GM19240 (cell line): ENCODE results near the gene HNRNPCL4.
"Not testable (repeated sequence)": the region's sequence is repeated elsewhere in the genome, so short reads cannot be mapped to it uniquely, and the experiment has no call there.

Source experiments
- DNase-seq: peaks from one replicate; pipeline ENCODE4 v3.0.0; 2011; ENCODE audit warnings: low spot score; ENCODE audit not compliant: insufficient read length

Gene HNRNPCL4

DNA sequence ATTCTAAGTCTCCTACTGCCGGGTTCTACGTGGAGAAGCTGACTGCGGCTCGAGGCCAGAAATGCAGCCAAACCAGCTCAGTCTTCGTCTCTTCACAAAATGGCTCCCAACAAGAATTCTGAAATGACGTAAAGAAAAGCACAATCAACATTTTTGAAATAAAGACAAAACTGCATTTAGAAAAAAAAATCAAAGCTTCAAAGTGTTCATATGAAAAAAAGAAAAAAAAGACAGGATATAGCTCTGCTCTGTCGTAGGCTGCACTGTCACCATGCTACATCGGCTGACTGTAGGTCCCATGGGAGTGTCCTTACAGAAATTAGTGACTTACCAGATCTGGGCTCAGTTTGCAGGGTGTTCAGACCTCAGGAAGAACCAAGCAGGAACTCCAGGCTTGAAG is at the start of gene HNRNPCL4:
Gene HNRNPCL4, minus strand, starts transcription at position 101 of the 400 bp plus-strand sequence. CDS start 164 bp downstream, outside the sequence.
- DNase-seq, result not testable (repeated sequence)

DNA sequence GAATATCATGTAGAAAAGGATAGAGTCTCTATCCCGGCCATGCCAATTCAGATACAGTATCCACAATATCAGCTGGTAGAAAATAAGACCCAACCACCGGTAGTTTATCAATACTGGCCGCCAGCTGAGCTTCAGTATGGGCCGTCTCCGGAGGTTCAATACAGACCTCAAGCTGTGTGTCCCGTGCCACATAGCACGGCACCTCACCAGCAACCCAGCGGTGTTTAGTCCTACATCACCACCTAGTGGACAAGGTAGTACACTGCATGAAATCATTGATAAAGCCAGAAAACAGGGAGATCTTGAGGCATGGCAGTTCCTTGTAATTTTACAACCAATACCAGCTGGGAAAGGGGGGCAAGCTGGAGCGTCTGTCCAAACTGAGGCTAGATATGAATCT is 43.3 kb upstream of the HNRNPCL4 start:
- not testable (repeated sequence) for DNase-seq

DNA sequence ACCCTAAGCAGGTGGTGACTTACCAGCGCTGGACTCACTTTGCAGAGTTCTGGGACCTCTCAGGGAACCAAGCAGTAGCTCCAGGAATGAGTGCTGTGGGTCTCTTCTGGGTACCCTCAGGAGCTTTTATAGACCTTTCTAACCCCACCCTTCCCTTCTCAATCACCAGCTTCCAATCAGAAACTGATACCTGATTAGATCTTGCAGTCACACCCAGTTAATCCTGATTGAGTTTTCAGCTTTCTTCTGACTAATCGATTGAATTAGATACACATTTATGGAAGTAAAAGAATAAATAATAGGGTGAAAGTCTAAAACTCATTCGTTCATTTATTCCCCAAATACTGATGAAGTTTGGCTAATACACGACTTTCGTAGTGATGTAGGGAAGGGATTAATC is 35.9 kb upstream of the HNRNPCL4 start, which contains the start of gene PRAMEF13:
Gene PRAMEF13, minus strand, starts transcription at position 101 of the 400 bp plus-strand sequence. CDS start 1,820 bp downstream, outside the sequence.
- not testable (repeated sequence) for DNase-seq

DNA sequence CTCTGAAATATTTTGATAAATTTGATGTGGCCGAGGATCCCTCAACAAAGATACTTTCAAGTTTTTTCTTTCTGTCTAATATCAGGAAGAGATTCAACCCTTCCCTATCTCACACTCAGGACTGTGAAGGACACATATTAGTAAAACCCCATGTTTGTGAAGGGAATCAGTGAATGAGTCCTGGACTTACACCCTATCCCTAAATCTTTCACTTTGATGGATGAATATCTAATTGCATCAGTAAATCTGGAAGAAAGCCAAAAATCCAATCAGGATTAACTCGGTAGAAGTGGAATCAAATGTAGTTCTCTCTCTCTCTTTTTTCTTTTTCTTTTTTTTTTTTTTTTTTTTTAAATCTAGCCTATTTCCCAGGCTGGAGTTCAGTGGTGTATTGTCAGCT is 6.1 kb upstream of the HNRNPCL4 start, which contains the start of gene PRAMEF9:
Gene PRAMEF9, plus strand, starts transcription at position 301 of the 400 bp plus-strand sequence. CDS start 3,433 bp downstream, outside the sequence.
- not testable (repeated sequence) for DNase-seq

DNA sequence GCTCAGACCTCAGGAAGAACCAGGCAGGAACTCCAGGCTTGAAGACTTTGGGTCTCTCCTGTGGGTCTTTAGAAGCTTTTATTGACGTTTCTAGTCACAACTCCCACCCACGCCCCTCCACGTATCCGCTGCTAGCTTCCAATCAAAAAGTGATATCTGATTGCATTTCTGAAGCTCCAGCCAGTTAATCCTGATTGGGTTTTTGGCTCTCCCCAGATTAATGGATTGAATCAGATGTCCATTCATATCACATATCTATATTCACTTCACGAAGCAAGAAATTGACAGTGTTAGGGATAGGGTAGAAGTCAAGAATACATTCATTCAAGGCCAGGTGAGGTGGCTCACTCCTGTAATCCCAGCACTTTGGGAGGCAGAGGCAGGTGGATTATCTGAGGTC is 9.5 kb downstream of the HNRNPCL4 start, which contains the start of gene PRAMEF26:
Gene PRAMEF26, minus strand, starts transcription at position 101 of the 400 bp plus-strand sequence. CDS start 2,914 bp downstream, outside the sequence.
- not testable (repeated sequence) for DNase-seq

DNA sequence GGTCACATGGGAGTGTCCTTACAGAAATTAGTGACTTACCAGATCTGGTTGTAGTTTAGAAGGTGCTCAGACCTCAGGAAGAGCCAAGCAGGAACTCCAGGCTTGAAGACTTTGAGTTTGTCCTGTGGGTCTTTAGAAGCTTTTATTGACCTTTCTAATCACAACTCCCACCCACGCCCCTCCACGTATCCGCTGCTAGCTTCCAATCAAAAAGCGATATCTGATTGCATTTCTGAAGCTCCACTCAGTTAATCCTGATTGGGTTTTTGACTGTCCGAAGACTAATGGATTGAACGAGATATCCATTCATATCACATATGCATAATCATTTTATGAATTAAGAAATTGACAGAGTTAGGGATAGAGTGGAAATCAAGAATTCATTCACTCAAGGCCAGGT is 48.7 kb downstream of the HNRNPCL4 start, which contains the start of gene HNRNPCL2:
Gene HNRNPCL2, minus strand, starts transcription at position 101 of the 400 bp plus-strand sequence. CDS start 454 bp downstream, outside the sequence.
- DNase-seq, result not testable (repeated sequence)
